ENCODE results near the gene GRID2. TPM values are rescaled to one million over a fixed set of nuclear protein-coding genes. Genes with fewer than 3 reads are reported as not detected.

GRID2 gene
- total and polyA plus RNA-seq, 12 donors = 0.55 to 4.0 (median 2.0) TPM

DNA sequence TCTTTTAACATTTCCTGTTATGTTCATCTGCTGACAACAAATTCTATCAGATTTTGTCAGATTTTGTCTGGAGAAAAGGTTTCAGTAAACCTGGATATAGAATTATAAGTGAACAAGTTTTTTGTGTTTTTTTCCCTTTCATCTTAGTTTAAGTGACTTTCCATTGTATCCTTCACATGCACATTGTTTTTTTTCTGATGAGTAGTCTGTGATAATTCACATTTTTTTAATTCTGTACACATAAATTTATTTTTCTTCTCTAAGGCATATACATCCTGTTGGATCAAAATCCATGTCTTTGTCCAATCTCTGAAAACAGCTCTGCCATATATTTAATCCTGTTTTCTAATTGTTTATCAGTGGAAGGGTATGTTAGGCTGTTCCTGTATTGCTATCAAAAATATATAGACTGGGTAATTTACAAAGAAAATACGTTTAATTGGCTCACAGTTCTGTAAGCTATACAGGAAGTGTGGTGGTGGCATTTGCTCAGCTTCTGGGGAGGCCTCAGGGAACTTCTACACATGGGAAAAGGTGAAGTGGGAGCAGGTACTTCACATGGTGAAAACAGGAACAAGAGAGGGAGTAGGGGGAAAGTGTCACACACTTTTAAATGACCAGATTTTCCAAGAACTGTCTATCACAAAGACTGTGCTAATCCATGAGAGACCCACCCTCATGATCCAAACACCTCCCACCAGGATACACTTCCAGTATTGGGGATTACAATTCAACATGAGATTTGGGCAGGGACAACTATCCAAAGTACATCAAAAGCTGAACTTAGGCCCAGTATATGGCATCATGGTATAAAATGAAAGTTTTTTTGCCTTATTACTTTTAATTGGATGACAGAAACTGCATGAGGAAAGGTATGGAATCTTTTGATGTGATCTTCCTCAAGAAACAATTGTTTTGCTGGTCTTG is 45.6 kb upstream of the GRID2 start:
- H3K4me3 ChIP-seq = no peak overlapping the region
- no peak overlapping the region for H3K27ac ChIP-seq
- H3K36me3 ChIP-seq (replicated peaks in 1 of 2) = no peaks in the 10 kb centered on the region
- no peak for TF ChIP-seq POLR2A (IDR thresholded peaks at IDR 0.05)
- TF ChIP-seq, protein P1, sequence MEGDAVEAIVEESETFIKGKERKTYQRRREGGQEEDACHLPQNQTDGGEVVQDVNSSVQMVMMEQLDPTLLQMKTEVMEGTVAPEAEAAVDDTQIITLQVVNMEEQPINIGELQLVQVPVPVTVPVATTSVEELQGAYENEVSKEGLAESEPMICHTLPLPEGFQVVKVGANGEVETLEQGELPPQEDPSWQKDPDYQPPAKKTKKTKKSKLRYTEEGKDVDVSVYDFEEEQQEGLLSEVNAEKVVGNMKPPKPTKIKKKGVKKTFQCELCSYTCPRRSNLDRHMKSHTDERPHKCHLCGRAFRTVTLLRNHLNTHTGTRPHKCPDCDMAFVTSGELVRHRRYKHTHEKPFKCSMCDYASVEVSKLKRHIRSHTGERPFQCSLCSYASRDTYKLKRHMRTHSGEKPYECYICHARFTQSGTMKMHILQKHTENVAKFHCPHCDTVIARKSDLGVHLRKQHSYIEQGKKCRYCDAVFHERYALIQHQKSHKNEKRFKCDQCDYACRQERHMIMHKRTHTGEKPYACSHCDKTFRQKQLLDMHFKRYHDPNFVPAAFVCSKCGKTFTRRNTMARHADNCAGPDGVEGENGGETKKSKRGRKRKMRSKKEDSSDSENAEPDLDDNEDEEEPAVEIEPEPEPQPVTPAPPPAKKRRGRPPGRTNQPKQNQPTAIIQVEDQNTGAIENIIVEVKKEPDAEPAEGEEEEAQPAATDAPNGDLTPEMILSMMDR (IDR thresholded peaks at IDR 0.05) = no peak
- intact Hi-C loops (cut with DNase I) = no loop called here
- no peaks in the 10 kb centered on the region for H3K27me3 ChIP-seq
- no peak for DNase-seq
- no peaks in the 10 kb centered on the region for H3K4me1 ChIP-seq (replicated peaks in 1 of 2)
- WGBS, 4 donors = 28 to 42% (median 33%) methylated on average over 1 of the region's 1 CpG
- H3K9me3 ChIP-seq (replicated peaks in 1 of 3) = no peaks in the 10 kb centered on the region

DNA sequence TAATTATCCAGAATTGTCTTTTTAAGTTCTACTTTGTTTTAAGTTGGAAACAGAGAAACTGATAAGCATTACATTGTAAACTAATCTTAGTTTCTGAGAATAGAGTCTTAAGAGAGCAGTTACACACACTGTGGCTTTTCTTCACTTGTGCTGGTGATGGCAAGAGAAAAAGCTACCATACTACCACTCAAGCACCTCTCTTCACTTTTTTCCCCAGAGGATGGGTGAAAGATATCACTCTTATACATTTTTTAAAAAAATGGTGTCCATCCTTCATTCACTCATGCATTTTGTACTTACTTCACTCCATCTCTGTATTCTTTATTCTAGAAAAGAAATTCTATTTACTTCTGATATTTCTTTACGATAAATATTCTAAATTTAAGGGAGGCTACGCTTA is 42.5 kb upstream of the GRID2 start:
- TF ChIP-seq POLR2A (IDR thresholded peaks at IDR 0.05) = no peak
- TF ChIP-seq, protein P1 (IDR thresholded peaks at IDR 0.05) = no peak
- Histone ChIP-seq H3K36me3 (replicated peaks in 1 of 2) (no peaks in the 10 kb centered on the region), H3K27me3 (no peaks in the 10 kb centered on the region), H3K27ac (no peak overlapping the region), H3K4me3 (no peak overlapping the region), H3K9me3 (replicated peaks in 1 of 3) (no peaks in the 10 kb centered on the region), H3K4me1 (replicated peaks in 1 of 2) (no peaks in the 10 kb centered on the region)
- DNase-seq = no peak
- WGBS, 4 donors = 68 to 81% (median 75%) methylated on average over 2 of the region's 2 CpGs
- intact Hi-C loops (cut with DNase I) = no loop called here

DNA sequence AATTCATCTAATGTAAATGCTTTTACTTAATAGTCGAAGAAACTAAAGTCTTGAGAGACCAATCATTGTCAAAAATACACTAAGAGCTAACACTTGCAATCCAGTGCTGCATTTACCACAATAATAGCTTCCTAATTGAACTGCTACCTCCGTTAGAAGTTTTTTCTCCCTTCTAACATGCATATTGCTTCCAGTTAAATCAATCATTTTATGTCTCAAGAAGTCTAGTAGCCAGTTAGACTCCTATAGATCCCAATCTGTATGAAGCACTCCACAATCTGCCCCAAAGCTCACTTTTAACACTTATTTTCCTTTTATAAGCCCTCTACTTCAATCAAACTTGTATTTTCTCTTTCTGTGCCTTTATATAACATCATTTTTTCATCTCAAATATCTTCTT is 41.4 kb upstream of the GRID2 start:
- H3K4me1 ChIP-seq (replicated peaks in 1 of 2) = no peaks in the 10 kb centered on the region
- no peak for DNase-seq
- no peaks in the 10 kb centered on the region for H3K27me3 ChIP-seq
- WGBS, 4 donors = 62 to 83% (median 71%) methylated on average over 2 of the region's 2 CpGs
- H3K4me3 ChIP-seq = no peak overlapping the region
- intact Hi-C loops (cut with DNase I) = no loop called here
- H3K36me3 ChIP-seq (replicated peaks in 1 of 2) = no peaks in the 10 kb centered on the region
- TF ChIP-seq POLR2A (IDR thresholded peaks at IDR 0.05) = no peak
- no peaks in the 10 kb centered on the region for H3K9me3 ChIP-seq (replicated peaks in 1 of 3)
- no peak overlapping the region for H3K27ac ChIP-seq

DNA sequence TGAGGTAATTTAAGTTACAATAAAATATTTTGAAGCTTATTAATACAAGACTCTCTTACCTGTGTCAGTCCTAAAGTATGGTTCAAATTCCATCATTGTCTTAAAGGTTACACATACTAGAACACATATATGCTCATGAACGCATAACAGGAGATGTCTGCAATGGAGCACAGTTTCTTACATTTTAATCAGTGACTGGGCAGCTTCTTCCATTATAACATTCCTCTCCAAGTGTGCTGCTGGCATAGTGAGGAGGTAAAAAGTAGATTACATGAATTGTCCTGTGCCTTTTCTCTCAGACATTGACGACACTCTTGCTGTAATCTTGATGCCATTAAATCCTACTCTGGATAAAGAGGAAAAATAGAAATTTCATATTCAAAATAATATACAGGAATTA is 40.8 kb upstream of the GRID2 start:
- no peaks in the 10 kb centered on the region for H3K27me3 ChIP-seq
- H3K36me3 ChIP-seq (replicated peaks in 1 of 2) = no peaks in the 10 kb centered on the region
- TF ChIP-seq, protein P1 (IDR thresholded peaks at IDR 0.05) = no peak
- no peak for TF ChIP-seq POLR2A (IDR thresholded peaks at IDR 0.05)
- H3K27ac ChIP-seq = no peak overlapping the region
- intact Hi-C loops (cut with DNase I) = no loop called here
- DNase-seq = no peak
- no peak overlapping the region for H3K4me3 ChIP-seq
- H3K4me1 ChIP-seq (replicated peaks in 1 of 2) = no peaks in the 10 kb centered on the region
- H3K9me3 ChIP-seq (replicated peaks in 1 of 3) = no peaks in the 10 kb centered on the region
- WGBS, 4 donors = 94 to 96% (median 96%) methylated on average over 2 of the region's 2 CpGs

DNA sequence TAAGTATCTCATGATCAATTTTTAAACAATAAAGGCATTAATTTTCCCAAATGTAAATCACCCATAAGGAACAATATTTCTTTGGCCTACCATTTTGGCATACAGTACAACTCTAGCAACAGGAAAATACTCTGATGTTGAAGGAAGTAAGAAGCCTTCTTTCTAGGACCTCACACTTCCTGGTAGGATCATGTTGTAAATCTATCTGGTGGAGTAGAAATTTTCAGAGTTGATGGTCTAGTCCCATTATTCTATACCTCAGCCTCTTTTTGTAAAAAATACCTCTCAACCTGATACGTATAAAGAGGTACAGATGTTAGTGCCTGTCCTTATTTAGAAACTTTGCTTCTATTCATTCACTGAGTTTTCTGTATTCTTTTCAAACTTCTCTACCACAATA is 40.2 kb upstream of the GRID2 start:
- intact Hi-C loops (cut with DNase I) = no loop called here
- TF ChIP-seq, protein P1 (IDR thresholded peaks at IDR 0.05) = no peak
- Histone ChIP-seq H3K36me3 (replicated peaks in 1 of 2) (no peaks in the 10 kb centered on the region), H3K27me3 (no peaks in the 10 kb centered on the region), H3K9me3 (replicated peaks in 1 of 3) (no peaks in the 10 kb centered on the region), H3K27ac (no peak overlapping the region), H3K4me1 (replicated peaks in 1 of 2) (no peaks in the 10 kb centered on the region), H3K4me3 (no peak overlapping the region)
- no peak for DNase-seq
- 84 to 91% (median 88%) methylated on average over 1 of the region's 1 CpG for WGBS, 4 donors
